ENCODE data around the gene PTK7. TPM values are rescaled to one million over a fixed set of nuclear protein-coding genes. Genes with fewer than 3 reads are reported as not detected.
A peak's percentile ranks its signal among the peaks of the same experiment; 100 is the strongest.

Gene PTK7
- total RNA-seq, 2 experiments from 2014 or later = 3.3 to 3.9 TPM

DNA sequence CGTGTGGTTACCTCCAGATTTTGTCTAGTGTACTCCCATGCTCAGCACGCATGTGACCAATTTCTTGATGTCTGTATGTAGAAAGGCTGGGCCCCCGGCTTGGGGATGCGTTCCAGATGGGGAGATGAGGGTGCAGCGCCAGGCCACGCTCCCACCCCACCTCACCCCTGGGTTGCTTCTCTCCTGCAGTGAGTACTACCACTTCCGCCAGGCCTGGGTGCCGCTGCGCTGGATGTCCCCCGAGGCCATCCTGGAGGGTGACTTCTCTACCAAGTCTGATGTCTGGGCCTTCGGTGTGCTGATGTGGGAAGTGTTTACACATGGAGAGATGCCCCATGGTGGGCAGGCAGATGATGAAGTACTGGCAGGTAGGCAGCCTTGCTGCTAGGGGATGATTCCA, 83.5 kb downstream of the PTK7 start:
- Mint-ChIP-seq H3K27ac (no peak overlapping the region), H3K9me3 (no peaks in the 10 kb centered on the region), H3K4me1 (no peaks in the 10 kb centered on the region), H3K36me3 (no peaks in the 10 kb centered on the region), H3K4me3 (no peak overlapping the region), H3K27me3 (no peaks in the 10 kb centered on the region)
- DNase-seq = no peak

DNA sequence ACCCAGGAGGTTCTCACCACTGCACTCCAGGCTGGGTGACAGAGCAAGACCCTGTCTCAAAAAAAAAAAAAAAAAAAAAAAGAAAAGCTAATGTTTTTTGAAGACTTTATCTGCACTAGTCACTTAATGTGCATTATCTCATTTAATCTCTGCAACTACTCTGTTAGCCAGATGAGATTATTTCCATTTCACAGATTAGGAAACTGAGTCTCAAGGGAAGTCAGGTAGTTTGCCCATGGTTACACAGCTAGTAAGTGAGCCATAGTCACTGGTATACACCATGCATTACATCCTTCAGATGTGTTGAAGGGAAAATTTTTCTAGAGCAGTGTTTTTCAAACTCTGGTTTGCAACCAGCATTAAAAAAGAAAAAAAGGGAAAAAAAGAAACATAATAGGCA, 87.8 kb downstream of the PTK7 start:
- Mint-ChIP-seq H3K4me1 (no peaks in the 10 kb centered on the region), H3K36me3 (no peaks in the 10 kb centered on the region), H3K4me3 (no peak overlapping the region), H3K27ac (no peak overlapping the region), H3K27me3 (no peaks in the 10 kb centered on the region), H3K9me3 (no peaks in the 10 kb centered on the region)
- no peak for DNase-seq

DNA sequence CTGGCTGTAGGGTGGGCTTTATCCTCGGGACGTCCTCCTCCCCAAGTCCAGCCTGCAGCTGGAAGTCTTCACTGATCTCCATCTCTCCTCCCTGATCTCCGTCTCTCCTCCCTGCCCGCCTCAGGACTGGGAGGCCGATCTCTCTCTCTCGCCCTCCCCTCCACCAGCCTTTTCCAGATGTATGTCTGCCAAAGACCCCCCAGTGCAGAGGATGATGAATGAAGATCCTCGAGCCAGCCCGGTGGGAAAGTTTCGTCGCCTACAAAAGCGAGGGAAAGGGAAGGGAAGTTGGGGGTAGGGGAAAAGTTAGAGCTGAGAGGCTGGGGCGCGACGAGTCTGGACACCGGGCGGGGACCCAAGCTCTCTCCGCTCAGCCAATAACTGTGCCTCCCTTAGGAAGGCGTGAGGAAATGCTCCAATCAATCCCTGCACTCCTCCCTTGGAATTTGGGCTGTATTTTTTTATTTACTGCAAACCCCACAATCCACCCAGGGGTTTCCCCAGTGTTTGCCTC, 94.4 kb downstream of the PTK7 start:
- Mint-ChIP-seq H3K27me3 (peaks cover 8% of the 10 kb centered on the region), H3K27ac (peak overlapping the region; percentile 93)

GRCh38 chr6:43170931-43171706, 95.0 kb downstream of the PTK7 start, which contains the start of gene SRF:
Gene SRF, plus strand, starts transcription at chr6:43171269. Its CDS starts 388 bp downstream, at chr6:43171657.
- DNase-seq = peak; percentile 97
- peaks cover 34% of the 10 kb centered on the region for H3K4me1 Mint-ChIP-seq
- H3K4me3 Mint-ChIP-seq = peak within 1 kb of the TSS; percentile 98
- peaks cover 8% of the 10 kb centered on the region for H3K27me3 Mint-ChIP-seq
- peak within 1 kb of the TSS; percentile 93 for H3K27ac Mint-ChIP-seq
- H3K36me3 Mint-ChIP-seq = peaks cover 22% of the 10 kb centered on the region
- no peaks in the 10 kb centered on the region for H3K9me3 Mint-ChIP-seq

More for the DNA sequence above, 94.4 kb downstream of the PTK7 start:
- Mint-ChIP-seq H3K4me3 (peak overlapping the region; percentile 98), H3K4me1 (peaks cover 30% of the 10 kb centered on the region), H3K36me3 (peaks cover 16% of the 10 kb centered on the region), H3K9me3 (no peaks in the 10 kb centered on the region)
- no peak for DNase-seq

DNA sequence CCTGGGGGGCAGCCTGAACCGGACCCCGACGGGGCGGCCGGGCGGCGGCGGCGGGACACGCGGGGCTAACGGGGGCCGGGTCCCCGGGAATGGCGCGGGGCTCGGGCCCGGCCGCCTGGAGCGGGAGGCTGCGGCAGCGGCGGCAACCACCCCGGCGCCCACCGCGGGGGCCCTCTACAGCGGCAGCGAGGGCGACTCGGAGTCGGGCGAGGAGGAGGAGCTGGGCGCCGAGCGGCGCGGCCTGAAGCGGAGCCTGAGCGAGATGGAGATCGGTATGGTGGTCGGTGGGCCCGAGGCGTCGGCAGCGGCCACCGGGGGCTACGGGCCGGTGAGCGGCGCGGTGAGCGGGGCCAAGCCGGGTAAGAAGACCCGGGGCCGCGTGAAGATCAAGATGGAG, 95.6 kb downstream of the PTK7 start:
- Mint-ChIP-seq H3K27me3 (peaks cover 8% of the 10 kb centered on the region), H3K4me1 (peaks cover 36% of the 10 kb centered on the region), H3K36me3 (peaks cover 22% of the 10 kb centered on the region), H3K4me3 (peak overlapping the region; percentile 91), H3K27ac (peak overlapping the region; percentile 92), H3K9me3 (no peaks in the 10 kb centered on the region)
- DNase-seq = peak; percentile 55

- Mint-ChIP-seq H3K27me3 (peaks cover 8% of the 10 kb centered on the region), H3K9me3 (no peaks in the 10 kb centered on the region), H3K27ac (peak overlapping the region; percentile 92), H3K4me1 (peaks cover 36% of the 10 kb centered on the region), H3K4me3 (peak overlapping the region; percentile 91), H3K36me3 (peaks cover 22% of the 10 kb centered on the region)
- peak; percentile 58 for DNase-seq
Observed at GRCh38 chr6:43172104-43173007, 96.2 kb downstream of the PTK7 start.

DNA sequence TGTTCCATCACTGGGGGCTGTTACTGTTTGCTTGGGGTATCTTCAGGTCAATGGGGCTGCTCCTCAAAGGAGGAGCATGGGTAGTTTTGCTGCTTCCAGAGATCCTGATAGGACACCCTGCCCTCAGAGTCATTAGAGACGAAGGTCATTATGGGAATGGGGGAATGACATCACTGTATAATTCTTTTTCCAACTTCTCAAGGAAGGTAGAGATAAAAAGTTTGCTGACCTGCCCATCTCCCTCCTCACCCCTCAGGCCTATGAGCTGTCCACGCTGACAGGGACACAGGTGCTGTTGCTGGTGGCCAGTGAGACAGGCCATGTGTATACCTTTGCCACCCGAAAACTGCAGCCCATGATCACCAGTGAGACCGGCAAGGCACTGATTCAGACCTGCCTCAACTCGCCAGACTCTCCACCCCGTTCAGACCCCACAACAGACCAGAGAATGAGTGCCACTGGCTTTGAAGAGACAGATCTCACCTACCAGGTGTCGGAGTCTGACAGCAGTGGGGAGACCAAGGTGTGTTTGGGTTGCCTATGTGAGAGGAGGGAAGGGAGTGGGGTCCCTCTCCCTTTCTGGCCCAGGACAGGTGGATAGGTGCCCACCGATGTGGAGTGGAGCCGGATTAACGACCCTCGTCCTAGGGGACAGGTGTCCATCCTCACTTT, 97.6 kb downstream of the PTK7 start:
- DNase-seq = no peak
- Mint-ChIP-seq H3K9me3 (no peaks in the 10 kb centered on the region), H3K4me1 (peaks cover 36% of the 10 kb centered on the region), H3K36me3 (peaks cover 22% of the 10 kb centered on the region), H3K27me3 (peaks cover 8% of the 10 kb centered on the region), H3K27ac (peak overlapping the region; percentile 92), H3K4me3 (peak overlapping the region; percentile 91)

DNA sequence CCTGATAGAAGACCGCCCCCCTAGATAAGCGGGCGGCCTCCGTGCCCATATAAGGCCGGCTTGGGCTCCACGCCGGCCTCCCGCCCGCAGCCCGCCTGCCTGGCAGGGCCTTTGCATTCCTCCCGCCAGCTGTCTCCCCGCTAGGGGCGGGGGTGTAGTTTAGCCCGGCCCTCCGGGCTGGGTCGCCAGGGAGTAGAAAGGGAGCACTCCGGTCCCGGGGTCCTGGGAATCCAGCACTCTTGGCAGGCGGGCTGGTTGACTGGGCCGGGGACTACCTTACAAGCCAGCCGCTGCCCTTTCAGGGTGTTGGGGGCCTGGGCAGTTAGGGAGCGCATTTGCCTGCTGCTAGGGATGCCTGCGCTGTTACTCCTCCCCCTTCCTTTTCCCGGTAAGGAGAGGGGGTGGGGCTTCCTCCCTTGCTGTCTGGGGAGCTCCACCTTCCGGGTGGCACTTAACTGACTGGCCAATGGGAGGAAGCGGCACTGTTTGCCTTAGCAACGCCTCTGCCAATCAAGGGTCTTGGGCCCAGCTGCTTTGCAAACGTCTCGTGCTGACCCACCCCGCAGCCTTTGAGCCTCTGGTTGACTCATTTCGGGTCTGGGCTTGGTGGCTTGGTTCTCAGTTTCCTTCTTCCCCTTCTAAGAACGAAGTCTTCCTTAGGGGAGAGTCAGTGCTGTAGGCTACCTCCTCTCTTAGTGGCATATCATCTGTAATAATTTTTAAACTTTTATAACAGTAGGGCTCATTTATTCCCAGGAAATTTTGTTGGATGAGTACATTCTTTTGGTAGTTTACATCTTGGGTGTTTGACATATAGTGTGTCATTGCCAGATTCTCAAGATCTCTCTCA, 98.4 kb downstream of the PTK7 start:
- H3K4me3 Mint-ChIP-seq = peak overlapping the region; percentile 91
- H3K9me3 Mint-ChIP-seq = no peaks in the 10 kb centered on the region
- H3K27ac Mint-ChIP-seq = peak overlapping the region; percentile 92
- H3K4me1 Mint-ChIP-seq = peaks cover 36% of the 10 kb centered on the region
- DNase-seq = peak; percentile 96
- H3K27me3 Mint-ChIP-seq = peaks cover 8% of the 10 kb centered on the region
- peaks cover 22% of the 10 kb centered on the region for H3K36me3 Mint-ChIP-seq

DNA sequence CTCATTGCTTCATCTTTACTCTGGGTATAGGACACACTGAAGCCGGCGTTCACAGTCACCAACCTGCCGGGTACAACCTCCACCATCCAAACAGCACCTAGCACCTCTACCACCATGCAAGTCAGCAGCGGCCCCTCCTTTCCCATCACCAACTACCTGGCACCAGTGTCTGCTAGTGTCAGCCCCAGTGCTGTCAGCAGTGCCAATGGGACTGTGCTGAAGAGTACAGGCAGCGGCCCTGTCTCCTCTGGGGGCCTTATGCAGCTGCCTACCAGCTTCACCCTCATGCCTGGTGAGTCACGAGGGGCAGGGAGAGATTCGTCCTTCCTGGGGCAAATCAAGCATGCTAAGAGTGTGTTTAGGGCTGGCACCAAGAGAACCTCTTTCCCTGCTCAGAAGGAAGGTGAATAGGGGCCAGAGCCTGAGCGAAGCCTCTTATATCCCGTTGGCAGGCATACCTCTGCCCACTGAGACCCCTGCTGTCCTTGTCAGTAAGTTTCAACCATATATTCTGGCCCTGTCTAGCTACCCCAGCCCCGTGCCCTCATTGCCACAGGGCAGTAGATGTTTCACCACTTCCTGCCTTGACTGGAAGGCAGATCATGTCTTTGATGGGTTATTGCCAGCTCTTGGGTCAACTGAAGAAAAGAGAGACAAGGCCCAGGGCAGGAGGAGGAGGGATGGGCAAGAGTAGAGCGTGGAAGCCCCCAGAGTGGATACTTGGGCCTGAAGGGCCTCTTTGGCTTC, 99.7 kb downstream of the PTK7 start:
- peaks cover 22% of the 10 kb centered on the region for H3K36me3 Mint-ChIP-seq
- peaks cover 32% of the 10 kb centered on the region for H3K4me1 Mint-ChIP-seq
- no peaks in the 10 kb centered on the region for H3K9me3 Mint-ChIP-seq
- peaks cover 2% of the 10 kb centered on the region for H3K27me3 Mint-ChIP-seq
- DNase-seq = no peak
- peak overlapping the region; percentile 92 for H3K27ac Mint-ChIP-seq
- no peak overlapping the region for H3K4me3 Mint-ChIP-seq

- DNase-seq = no peak
- Mint-ChIP-seq H3K27me3 (no peaks in the 10 kb centered on the region), H3K4me1 (peaks cover 37% of the 10 kb centered on the region), H3K9me3 (no peaks in the 10 kb centered on the region), H3K4me3 (no peak overlapping the region), H3K36me3 (peaks cover 26% of the 10 kb centered on the region), H3K27ac (peak overlapping the region; percentile 60)
Observed at GRCh38 chr6:43176423-43176786, 100.3 kb downstream of the PTK7 start.

GRCh38 chr6:43178150-43178549, 102.0 kb downstream of the PTK7 start:
- H3K4me3 Mint-ChIP-seq = no peak overlapping the region
- H3K9me3 Mint-ChIP-seq = no peaks in the 10 kb centered on the region
- peaks cover 19% of the 10 kb centered on the region for H3K36me3 Mint-ChIP-seq
- no peak overlapping the region for H3K27ac Mint-ChIP-seq
- DNase-seq = no peak
- H3K27me3 Mint-ChIP-seq = no peaks in the 10 kb centered on the region
- peaks cover 40% of the 10 kb centered on the region for H3K4me1 Mint-ChIP-seq

DNA sequence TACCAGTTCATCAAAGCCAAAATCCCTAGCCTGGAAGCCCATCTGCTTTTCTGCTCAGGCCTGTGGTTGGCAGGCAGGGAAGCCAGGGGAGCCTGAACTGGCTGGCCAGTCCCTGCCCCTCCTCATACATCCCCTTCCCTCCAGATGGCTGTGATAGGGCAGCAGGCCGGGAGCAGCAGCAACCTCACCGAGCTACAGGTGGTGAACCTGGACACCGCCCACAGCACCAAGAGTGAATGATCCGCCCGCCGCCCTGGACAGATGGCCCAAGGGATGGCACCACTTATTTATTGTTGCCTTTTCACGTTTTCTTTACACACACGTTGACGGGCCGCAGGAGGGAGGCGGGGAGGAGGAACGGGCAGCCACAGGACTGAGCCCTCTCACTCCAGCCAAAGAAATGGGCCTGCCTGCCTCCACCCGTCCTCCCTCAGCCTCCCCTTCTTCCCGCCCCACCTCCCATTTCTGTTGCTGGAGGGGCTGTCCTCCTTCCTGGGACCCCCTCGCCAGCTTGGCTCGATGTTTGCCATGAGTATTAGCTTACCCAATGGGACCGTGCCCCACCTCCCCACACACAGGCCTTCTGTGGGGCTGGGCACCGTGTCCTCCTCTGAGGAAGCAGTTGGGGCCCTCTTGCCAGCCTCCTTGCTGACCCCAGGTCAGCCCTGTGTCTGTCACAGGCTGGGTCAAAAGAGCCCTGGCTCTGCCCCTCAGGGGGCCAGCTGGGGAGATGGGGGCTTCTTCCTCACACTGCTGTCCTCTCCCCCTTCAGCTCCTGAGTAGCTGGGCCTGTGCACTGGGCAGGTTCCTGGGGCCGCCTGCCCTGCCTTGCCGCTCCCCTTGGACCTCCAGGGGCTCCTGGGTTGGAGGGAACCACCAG, 103.1 kb downstream of the PTK7 start:
- Mint-ChIP-seq H3K27me3 (no peaks in the 10 kb centered on the region), H3K27ac (no peak overlapping the region), H3K4me3 (no peak overlapping the region), H3K9me3 (no peaks in the 10 kb centered on the region), H3K36me3 (peaks cover 19% of the 10 kb centered on the region), H3K4me1 (peaks cover 38% of the 10 kb centered on the region)
- no peak for DNase-seq

GRCh38 chr6:43180058-43180457, 103.9 kb downstream of the PTK7 start:
- DNase-seq = no peak
- Mint-ChIP-seq H3K27me3 (no peaks in the 10 kb centered on the region), H3K36me3 (peaks cover 16% of the 10 kb centered on the region), H3K4me3 (no peak overlapping the region), H3K27ac (no peak overlapping the region), H3K4me1 (peaks cover 39% of the 10 kb centered on the region), H3K9me3 (no peaks in the 10 kb centered on the region)

All from activated naive CD8-positive, alpha-beta T cell treated with anti-CD3 and anti-CD28 coated beads for 36 hours (primary cell).